Mesenchymal stem cell (in vitro differentiated cells and primary cell): ENCODE data around the gene PID1.

Experiments
- DNase-seq: peaks from one replicate; pipeline ENCODE4 v3.0.0-alpha.2; 2013
- H2AFZ ChIP-seq: one replicate; pipeline ENCODE4 v1.6.1; 2013; ENCODE audit warnings: low read depth, mild to moderate bottlenecking, control low read depth, inconsistent platforms, low read length, moderate library complexity
- H2AK5ac ChIP-seq: 2 replicates; pipeline ENCODE4 v1.6.1; 2013; ENCODE audit warnings: low read length, moderate library complexity, mild to moderate bottlenecking, inconsistent platforms; ENCODE audit not compliant: severe bottlenecking
- H2BK120ac ChIP-seq: one replicate; pipeline ENCODE4 v1.6.1; 2013; ENCODE audit warnings: low read depth, mild to moderate bottlenecking, inconsistent platforms, low read length, moderate library complexity
- H2BK12ac ChIP-seq, 2 experiments: one replicate each; pipeline ENCODE4 v1.6.1; 2013; ENCODE audit warnings: inconsistent platforms in 2 of 2, low read length in 2 of 2, mild to moderate bottlenecking in 2 of 2, moderate library complexity in 2 of 2, control low read depth in 1 of 2
- H2BK15ac ChIP-seq: one replicate; pipeline ENCODE4 v1.6.1; 2013; ENCODE audit warnings: mild to moderate bottlenecking, low read depth, inconsistent platforms; ENCODE audit not compliant: poor library complexity, severe bottlenecking
- H2BK5ac ChIP-seq: 2 replicates; pipeline ENCODE4 v1.6.1; 2013; ENCODE audit warnings: low read depth, mild to moderate bottlenecking, low read length, control low read depth, inconsistent platforms; ENCODE audit not compliant: poor library complexity, severe bottlenecking
- H3K14ac ChIP-seq, 2 experiments: one replicate each; pipeline ENCODE4 v1.6.1; 2013; ENCODE audit warnings: inconsistent platforms in 2 of 2, low read length in 2 of 2, control low read depth in 1 of 2, mild to moderate bottlenecking in 1 of 2, moderate library complexity in 1 of 2
- H3K18ac ChIP-seq, 2 experiments: one replicate each; pipeline ENCODE4 v1.6.1; 2013; ENCODE audit warnings: inconsistent platforms in 2 of 2, low read length in 2 of 2, control low read depth in 1 of 2, low read depth in 1 of 2, mild to moderate bottlenecking in 1 of 2
- H3K23ac ChIP-seq, 2 experiments: one replicate each; pipeline ENCODE4 v1.6.1; 2013; ENCODE audit warnings: inconsistent platforms in 2 of 2, low read length in 2 of 2, mild to moderate bottlenecking in 2 of 2, moderate library complexity in 2 of 2, control low read depth in 1 of 2
- H3K27ac ChIP-seq: 2 replicates; pipeline ENCODE4 v1.5.1; 2013; ENCODE audit warnings: mild to moderate bottlenecking, moderate library complexity, low read length, control low read depth, inconsistent platforms; ENCODE audit not compliant: poor library complexity, severe bottlenecking
- H3K27me3 ChIP-seq, 2 experiments: 2 replicates each; pipeline versions ENCODE4 v1.6.1 to v1.7.0; 2013; ENCODE audit warnings: low read length in 2 of 2, mild to moderate bottlenecking in 2 of 2, moderate library complexity in 2 of 2, control low read depth in 1 of 2, inconsistent platforms in 1 of 2; ENCODE audit not compliant: control insufficient read depth in 1 of 2, insufficient read depth in 1 of 2
- H3K36me3 ChIP-seq, 2 experiments: 2 replicates each; pipeline versions ENCODE4 v1.6.1 to v1.7.0; 2013; ENCODE audit warnings: low read length in 2 of 2, control low read depth in 1 of 2, inconsistent platforms in 1 of 2, low read depth in 1 of 2, mild to moderate bottlenecking in 1 of 2; ENCODE audit not compliant: insufficient read depth in 2 of 2, control insufficient read depth in 1 of 2
- H3K4ac ChIP-seq, 2 experiments: one replicate each; pipeline ENCODE4 v1.6.1; 2013; ENCODE audit warnings: inconsistent platforms in 2 of 2, low read length in 2 of 2, mild to moderate bottlenecking in 2 of 2, moderate library complexity in 2 of 2, control low read depth in 1 of 2, low read depth in 1 of 2
- H3K4me1 ChIP-seq: 2 replicates; pipeline ENCODE4 v1.6.1; 2013; ENCODE audit warnings: low read depth, low read length, control low read depth; ENCODE audit not compliant: control insufficient read depth, insufficient read depth
- H3K4me2 ChIP-seq: 2 replicates; pipeline ENCODE4 v1.6.1; 2013; ENCODE audit warnings: low read length, mild to moderate bottlenecking, inconsistent platforms; ENCODE audit not compliant: poor library complexity, severe bottlenecking
- H3K4me3 ChIP-seq, 2 experiments: 2 replicates each; pipeline versions ENCODE4 v1.5.1 to v1.7.0; 2013; ENCODE audit warnings: low read length in 2 of 2, mild to moderate bottlenecking in 2 of 2, control low read depth in 1 of 2, low read depth in 1 of 2; ENCODE audit not compliant: insufficient read depth in 1 of 2
- H3K79me1 ChIP-seq: replicated peaks from 2 replicates; pipeline ENCODE4 v1.6.1; 2013; ENCODE audit warnings: mild to moderate bottlenecking, control low read depth, low read length, inconsistent platforms; ENCODE audit not compliant: poor library complexity, severe bottlenecking
- H3K9ac ChIP-seq: 2 replicates; pipeline ENCODE4 v1.7.0; 2013; ENCODE audit warnings: mild to moderate bottlenecking, low read length, moderate library complexity
- H3K9me3 ChIP-seq: 2 replicates; pipeline ENCODE4 v1.7.0; 2013; ENCODE audit warnings: mild to moderate bottlenecking, low read length; ENCODE audit not compliant: control insufficient read depth
- H4K8ac ChIP-seq: one replicate; pipeline ENCODE4 v1.6.1; 2013; ENCODE audit warnings: inconsistent platforms, mild to moderate bottlenecking, low read length, moderate library complexity
- H4K91ac ChIP-seq: one replicate; pipeline ENCODE4 v1.6.1; 2013; ENCODE audit warnings: mild to moderate bottlenecking, low read length, inconsistent platforms
- WGBS: methylation state at CpG from one replicate; pipeline ENCODE4 v1.1.7; 2013; ENCODE audit warnings: mixed read lengths; 5-methylcytosine and 5-hydroxymethylcytosine counted together

PID1 gene

GRCh38 chr2:229104025-229104424 is 167.1 kb downstream of the PID1 start:
- no peak overlapping the region for H3K9ac ChIP-seq
- no peaks in the 10 kb centered on the region for H3K4me1 ChIP-seq
- H4K91ac ChIP-seq, result no peak overlapping the region
- no peak for DNase-seq
- no peak overlapping the region for H2BK12ac ChIP-seq
- H4K8ac ChIP-seq, result no peak overlapping the region
- no peaks in the 10 kb centered on the region for H3K27me3 ChIP-seq
- H3K36me3 ChIP-seq, result no peaks in the 10 kb centered on the region
- H3K14ac ChIP-seq, result no peak overlapping the region
- H3K27ac ChIP-seq, result no peak overlapping the region
- H3K4me3 ChIP-seq, result no peak overlapping the region
- H3K18ac ChIP-seq, result no peak overlapping the region
- H3K4ac ChIP-seq, result no peak overlapping the region
- no peak overlapping the region for H2BK15ac ChIP-seq
- no peaks in the 10 kb centered on the region for H3K79me1 ChIP-seq
- no peak overlapping the region for H3K4me2 ChIP-seq
- H2AFZ ChIP-seq, result no peak overlapping the region
- no peaks in the 10 kb centered on the region for H3K9me3 ChIP-seq
- 93% methylated on average over 3 of the region's 3 CpGs for WGBS
- no peak overlapping the region for H2AK5ac ChIP-seq
- no peak overlapping the region for H2BK120ac ChIP-seq
- no peak overlapping the region for H3K23ac ChIP-seq
- no peak overlapping the region for H2BK5ac ChIP-seq

DNA sequence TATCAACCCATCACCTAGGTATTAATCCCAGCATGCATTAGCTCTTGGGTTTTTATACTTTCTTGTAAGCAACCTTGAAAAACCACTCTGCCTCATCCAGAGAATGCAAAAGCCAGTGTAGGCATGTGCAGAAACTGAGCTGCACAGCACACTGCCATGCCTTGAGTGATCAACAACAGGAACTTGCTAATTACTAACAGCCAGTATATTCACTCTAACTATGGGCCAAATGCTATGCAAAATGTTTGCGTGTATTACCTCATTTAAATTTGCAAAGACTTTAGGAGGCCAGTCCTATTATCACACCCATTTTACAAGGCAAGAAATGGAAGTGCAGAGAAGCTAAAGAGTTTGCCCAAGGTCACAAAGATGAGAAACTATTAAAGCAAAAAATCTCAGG is 169.8 kb downstream of the PID1 start:
- no peak for DNase-seq
- 75% methylated on average over 1 of the region's 1 CpG for WGBS
- H3K36me3 ChIP-seq, result no peaks in the 10 kb centered on the region

DNA sequence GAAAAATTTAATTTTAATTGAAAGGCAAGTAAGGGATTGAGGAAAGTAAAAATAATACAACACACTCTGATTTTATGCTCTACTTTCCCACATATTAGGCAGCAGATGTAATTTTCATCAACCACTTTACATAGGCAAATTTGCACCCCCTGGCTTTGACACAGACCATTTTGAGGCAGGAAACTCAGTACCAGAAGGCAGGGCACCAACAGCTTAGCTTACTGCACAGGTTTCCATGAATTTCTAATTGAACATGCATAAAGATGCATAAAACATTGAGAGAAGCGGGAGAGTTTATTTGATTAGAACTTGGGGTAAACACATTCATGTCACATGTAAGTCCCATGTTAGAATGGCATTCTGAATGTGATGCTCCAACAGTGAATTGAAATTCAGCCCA is 171.9 kb downstream of the PID1 start:
- Histone ChIP-seq H3K4me2 (no peak overlapping the region), H3K4me3 (no peak overlapping the region), H3K18ac (no peak overlapping the region), H3K14ac (no peak overlapping the region), H2BK5ac (no peak overlapping the region), H3K4me1 (no peaks in the 10 kb centered on the region), H3K27ac (no peak overlapping the region), H3K79me1 (no peaks in the 10 kb centered on the region), H3K27me3 (no peaks in the 10 kb centered on the region), H2BK120ac (no peak overlapping the region), H3K4ac (no peak overlapping the region), H4K91ac (no peak overlapping the region), H3K9me3 (no peaks in the 10 kb centered on the region), H3K36me3 (no peaks in the 10 kb centered on the region), H2AK5ac (no peak overlapping the region), H2AFZ (no peak overlapping the region), H2BK15ac (no peak overlapping the region), H3K23ac (no peak overlapping the region), H2BK12ac (no peak overlapping the region), H3K9ac (no peak overlapping the region), H4K8ac (no peak overlapping the region)
- no peak for DNase-seq
- WGBS, result 95% methylated on average over 1 of the region's 1 CpG

More for the DNA sequence above, 169.8 kb downstream of the PID1 start:
- H3K4me2 ChIP-seq, result no peak overlapping the region
- no peak overlapping the region for H2BK12ac ChIP-seq
- no peaks in the 10 kb centered on the region for H3K79me1 ChIP-seq
- no peak overlapping the region for H3K23ac ChIP-seq
- H4K8ac ChIP-seq, result no peak overlapping the region
- no peak overlapping the region for H3K14ac ChIP-seq
- H4K91ac ChIP-seq, result no peak overlapping the region
- no peak overlapping the region for H2AFZ ChIP-seq
- no peak overlapping the region for H2AK5ac ChIP-seq
- no peak overlapping the region for H2BK120ac ChIP-seq
- no peaks in the 10 kb centered on the region for H3K27me3 ChIP-seq
- no peak overlapping the region for H3K27ac ChIP-seq
- H3K4me3 ChIP-seq, result no peak overlapping the region
- no peak overlapping the region for H3K4ac ChIP-seq
- no peak overlapping the region for H3K18ac ChIP-seq
- no peaks in the 10 kb centered on the region for H3K9me3 ChIP-seq
- H2BK15ac ChIP-seq, result no peak overlapping the region
- no peaks in the 10 kb centered on the region for H3K4me1 ChIP-seq
- H2BK5ac ChIP-seq, result no peak overlapping the region
- H3K9ac ChIP-seq, result no peak overlapping the region

DNA sequence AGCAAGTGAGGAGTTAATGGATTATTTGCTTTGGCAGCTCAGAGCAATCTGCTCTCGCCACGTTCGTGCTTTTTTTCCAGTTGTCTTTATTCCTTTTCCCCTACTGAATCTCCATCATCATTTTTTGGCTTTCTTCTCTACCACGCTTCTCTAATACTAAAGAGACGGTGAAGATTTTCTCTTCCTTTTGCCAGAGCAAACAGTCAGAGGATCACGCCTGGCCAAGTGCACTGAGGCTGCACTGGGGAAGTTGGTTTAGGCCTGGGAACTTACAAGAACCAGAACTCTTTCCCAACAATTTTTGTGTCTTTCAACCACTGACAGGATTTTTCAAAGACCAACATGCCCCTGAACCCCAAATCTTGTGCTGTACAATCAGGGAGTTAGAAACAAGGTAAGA is 172.3 kb downstream of the PID1 start:
- Histone ChIP-seq H2BK12ac (no peak overlapping the region), H3K9ac (no peak overlapping the region), H3K27me3 (no peaks in the 10 kb centered on the region), H2AFZ (no peak overlapping the region), H3K4me3 (no peak overlapping the region), H4K8ac (no peak overlapping the region), H3K9me3 (no peaks in the 10 kb centered on the region), H3K4ac (no peak overlapping the region), H4K91ac (no peak overlapping the region), H2BK5ac (no peak overlapping the region), H2AK5ac (no peak overlapping the region), H3K4me2 (no peak overlapping the region), H3K23ac (no peak overlapping the region), H3K36me3 (no peaks in the 10 kb centered on the region), H2BK15ac (no peak overlapping the region), H3K27ac (no peak overlapping the region), H3K14ac (no peak overlapping the region), H3K4me1 (no peaks in the 10 kb centered on the region), H3K79me1 (no peaks in the 10 kb centered on the region), H2BK120ac (no peak overlapping the region), H3K18ac (no peak overlapping the region)
- no peak for DNase-seq
- WGBS, result 67% methylated on average over 6 of the region's 6 CpGs
